ENCODE data around the gene BMP8A.

DNA sequence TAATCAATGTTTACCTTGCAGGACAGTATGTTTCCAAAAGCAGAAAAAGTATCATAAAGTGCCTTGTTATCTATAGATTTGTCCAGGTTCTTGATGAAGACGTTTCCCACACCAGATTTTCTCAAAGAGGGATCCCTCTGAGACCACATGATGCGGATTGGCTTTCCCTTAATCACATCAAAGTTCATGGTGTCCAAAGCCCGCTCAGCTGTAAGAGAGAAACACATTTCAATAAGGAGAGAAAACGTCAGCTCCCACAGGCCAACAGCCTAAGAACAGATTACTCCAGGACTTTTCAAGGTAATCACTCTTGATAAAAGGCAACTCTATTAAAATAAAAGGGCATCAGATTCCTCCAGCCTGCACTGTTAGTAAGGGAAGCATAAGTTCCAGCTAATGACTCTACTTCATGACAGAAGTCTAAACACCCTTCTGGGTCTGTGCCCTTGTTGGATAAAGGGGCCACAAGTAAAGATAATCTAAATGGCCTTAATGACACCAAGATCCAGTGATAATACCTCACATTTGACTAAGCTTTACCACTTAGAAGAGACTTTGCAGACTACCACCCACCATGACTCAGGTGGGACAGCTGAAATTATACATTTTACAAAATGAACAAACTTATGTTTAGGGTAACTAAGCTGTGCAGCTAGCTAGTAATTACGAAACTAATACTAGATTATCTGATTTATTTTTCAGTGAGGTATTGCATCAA lies 81.1 kb downstream of the BMP8A start:
- TF ChIP-seq, protein P1, sequence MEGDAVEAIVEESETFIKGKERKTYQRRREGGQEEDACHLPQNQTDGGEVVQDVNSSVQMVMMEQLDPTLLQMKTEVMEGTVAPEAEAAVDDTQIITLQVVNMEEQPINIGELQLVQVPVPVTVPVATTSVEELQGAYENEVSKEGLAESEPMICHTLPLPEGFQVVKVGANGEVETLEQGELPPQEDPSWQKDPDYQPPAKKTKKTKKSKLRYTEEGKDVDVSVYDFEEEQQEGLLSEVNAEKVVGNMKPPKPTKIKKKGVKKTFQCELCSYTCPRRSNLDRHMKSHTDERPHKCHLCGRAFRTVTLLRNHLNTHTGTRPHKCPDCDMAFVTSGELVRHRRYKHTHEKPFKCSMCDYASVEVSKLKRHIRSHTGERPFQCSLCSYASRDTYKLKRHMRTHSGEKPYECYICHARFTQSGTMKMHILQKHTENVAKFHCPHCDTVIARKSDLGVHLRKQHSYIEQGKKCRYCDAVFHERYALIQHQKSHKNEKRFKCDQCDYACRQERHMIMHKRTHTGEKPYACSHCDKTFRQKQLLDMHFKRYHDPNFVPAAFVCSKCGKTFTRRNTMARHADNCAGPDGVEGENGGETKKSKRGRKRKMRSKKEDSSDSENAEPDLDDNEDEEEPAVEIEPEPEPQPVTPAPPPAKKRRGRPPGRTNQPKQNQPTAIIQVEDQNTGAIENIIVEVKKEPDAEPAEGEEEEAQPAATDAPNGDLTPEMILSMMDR (IDR thresholded peaks at IDR 0.05; ENCODE audit: poor library complexity, severe bottlenecking), result no peak
- TF ChIP-seq RAD21 (conservative IDR thresholded peaks at IDR 0.05) (no peak), EP300 (conservative IDR thresholded peaks at IDR 0.05; ENCODE audit: poor library complexity, severe bottlenecking) (no peak), POLR2AphosphoS5 (IDR thresholded peaks at IDR 0.05) (no peak), SMC3 (conservative IDR thresholded peaks at IDR 0.05; ENCODE audit: poor library complexity) (no peak), EZH2 (IDR thresholded peaks at IDR 0.05; ENCODE audit: borderline replicate concordance, insufficient read depth, low read length, poor library complexity, severe bottlenecking) (no peak), TAF1 (IDR thresholded peaks at IDR 0.05; ENCODE audit: low read depth) (no peak), MXI1 (conservative IDR thresholded peaks at IDR 0.05; ENCODE audit: poor library complexity, severe bottlenecking) (no peak)
- TF ChIP-seq, protein P2, sequence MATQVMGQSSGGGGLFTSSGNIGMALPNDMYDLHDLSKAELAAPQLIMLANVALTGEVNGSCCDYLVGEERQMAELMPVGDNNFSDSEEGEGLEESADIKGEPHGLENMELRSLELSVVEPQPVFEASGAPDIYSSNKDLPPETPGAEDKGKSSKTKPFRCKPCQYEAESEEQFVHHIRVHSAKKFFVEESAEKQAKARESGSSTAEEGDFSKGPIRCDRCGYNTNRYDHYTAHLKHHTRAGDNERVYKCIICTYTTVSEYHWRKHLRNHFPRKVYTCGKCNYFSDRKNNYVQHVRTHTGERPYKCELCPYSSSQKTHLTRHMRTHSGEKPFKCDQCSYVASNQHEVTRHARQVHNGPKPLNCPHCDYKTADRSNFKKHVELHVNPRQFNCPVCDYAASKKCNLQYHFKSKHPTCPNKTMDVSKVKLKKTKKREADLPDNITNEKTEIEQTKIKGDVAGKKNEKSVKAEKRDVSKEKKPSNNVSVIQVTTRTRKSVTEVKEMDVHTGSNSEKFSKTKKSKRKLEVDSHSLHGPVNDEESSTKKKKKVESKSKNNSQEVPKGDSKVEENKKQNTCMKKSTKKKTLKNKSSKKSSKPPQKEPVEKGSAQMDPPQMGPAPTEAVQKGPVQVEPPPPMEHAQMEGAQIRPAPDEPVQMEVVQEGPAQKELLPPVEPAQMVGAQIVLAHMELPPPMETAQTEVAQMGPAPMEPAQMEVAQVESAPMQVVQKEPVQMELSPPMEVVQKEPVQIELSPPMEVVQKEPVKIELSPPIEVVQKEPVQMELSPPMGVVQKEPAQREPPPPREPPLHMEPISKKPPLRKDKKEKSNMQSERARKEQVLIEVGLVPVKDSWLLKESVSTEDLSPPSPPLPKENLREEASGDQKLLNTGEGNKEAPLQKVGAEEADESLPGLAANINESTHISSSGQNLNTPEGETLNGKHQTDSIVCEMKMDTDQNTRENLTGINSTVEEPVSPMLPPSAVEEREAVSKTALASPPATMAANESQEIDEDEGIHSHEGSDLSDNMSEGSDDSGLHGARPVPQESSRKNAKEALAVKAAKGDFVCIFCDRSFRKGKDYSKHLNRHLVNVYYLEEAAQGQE (IDR thresholded peaks at IDR 0.05; ENCODE audit: borderline replicate concordance), result no peak

Data from neural cell (in vitro differentiated cells).